Muscle of back (tissue), 11 donors: ENCODE results near the gene SLC16A7. TPM values are rescaled to one million over a fixed set of nuclear protein-coding genes. Genes with fewer than 3 reads are reported as not detected.

ENCODE experiments used
- DNase-seq, 3 donors: peaks; one replicate each; pipeline versions ENCODE4 v3.0.0 to v3.0.0-alpha.2; 2013
- polyA plus RNA-seq, 10 donors: library from polyadenylated mRNA; unstranded; fragments of 120-200 nt; gene quantifications; one replicate each; pipeline ENCODE4 v1.2.1, GENCODE V29; 2013; ENCODE audit not compliant: insufficient read length in 10 of 10

The SLC16A7 gene
- polyA plus RNA-seq, 10 donors = 4.0 to 6.6 (median 4.8) TPM

DNA sequence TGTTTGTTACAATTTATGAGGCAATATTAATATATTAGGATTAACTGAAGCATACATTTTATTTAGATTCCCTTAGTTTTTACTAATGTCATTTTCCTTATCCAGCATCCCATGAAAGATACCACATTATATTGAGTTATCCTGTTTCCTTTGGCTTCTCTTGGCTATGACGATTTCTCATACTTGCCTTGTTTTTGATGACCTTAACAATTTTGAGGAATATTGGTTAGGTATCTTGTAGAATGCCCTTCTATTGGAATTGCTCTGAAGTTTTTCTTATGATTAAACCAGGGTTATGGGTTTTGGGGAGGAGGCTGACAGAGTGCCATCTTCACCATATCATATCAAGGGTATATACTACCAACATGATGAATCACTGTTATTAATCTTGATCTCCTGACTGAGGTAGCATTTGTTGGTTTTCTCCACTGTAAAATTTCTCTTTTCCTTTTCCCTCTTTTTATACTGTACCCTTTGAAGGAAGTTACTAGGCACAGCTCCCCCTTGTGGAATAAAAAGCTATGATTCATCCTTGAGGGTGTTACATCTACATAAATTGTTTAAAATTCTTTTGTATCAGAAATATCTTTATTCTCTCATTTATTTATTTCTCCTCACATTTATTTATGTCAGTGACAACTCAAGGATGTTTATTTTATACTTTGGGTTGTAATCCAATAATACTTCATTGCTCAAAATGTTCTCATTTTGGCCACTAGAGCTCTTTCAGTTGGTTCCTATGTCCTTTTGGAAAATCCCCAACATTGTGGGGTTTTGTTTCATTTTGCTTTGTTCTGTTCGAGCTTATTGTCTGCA lies 239.0 kb downstream of the SLC16A7 start:
- DNase-seq = peak in 1 of 3 donors; percentile 18
